Measurements from ENCODE around the gene SLC25A1. TPM values are rescaled to one million over a fixed set of nuclear protein-coding genes. Genes with fewer than 3 reads are reported as not detected.

SLC25A1 gene
- total and polyA plus RNA-seq, 10 of the 15 experiments (the other 5 are each of a cell fraction or from before 2014, with no cell fraction given): 2.3 to 79.0 (median 30.3) TPM

DNA sequence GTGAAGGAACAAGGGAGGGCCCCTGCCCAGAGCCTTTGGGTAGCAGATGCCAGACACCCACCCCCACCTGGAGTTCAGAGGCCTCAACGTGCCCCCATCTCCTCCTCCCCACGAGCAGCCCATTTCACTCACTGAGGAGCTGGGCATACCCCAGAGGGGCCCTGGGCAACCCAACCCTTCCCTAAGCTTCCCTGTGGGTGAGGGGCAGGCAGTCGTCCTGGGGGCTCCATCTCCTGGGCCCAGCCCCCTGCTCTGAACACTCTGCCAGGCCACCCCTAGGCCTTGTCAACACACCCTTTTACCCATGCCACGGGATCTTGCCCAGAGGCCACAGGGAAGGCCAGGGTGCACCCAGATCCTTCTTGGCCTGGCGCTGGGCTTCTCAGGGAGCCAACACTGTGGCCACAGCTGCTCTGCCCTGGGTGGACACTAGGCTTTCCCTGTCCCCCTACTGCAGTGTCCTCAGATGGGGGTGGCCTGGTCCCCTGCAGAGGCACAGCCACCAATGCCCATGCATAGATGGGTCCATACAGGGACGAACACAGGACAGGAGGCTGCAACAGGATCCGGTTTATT lies 3.4 kb downstream of the SLC25A1 start:
- ATAC-seq (no peak), DNase-seq (ENCODE audit: low read depth, low spot score) (no peak), FAIRE-seq (no peak)
- 78% methylated on average over 7 of the region's 7 CpGs for WGBS (ENCODE audit: insufficient coverage, insufficient replicate concordance, low lambda C conversion rate, missing lambda C conversion rate)
- Histone ChIP-seq H3K4me2 (ENCODE audit: control insufficient read depth, insufficient read depth) (peak overlapping the region; percentile 89), H3K27me3 (replicated peaks in 1 of 2; ENCODE audit: control insufficient read depth in 2 of 2, insufficient read depth in 2 of 2, low read length in 1 of 2) (peaks cover under 1 to 1% of the 10 kb centered on the region in 2 experiments; a peak in 2 of 4 replicates), H3K79me2 (ENCODE audit: control insufficient read depth, insufficient read depth, low read length) (peaks cover 49% of the 10 kb centered on the region), H3K9ac (ENCODE audit: control insufficient read depth, insufficient read depth, low read length) (no peak overlapping the region), H3K36me3 (ENCODE audit: control insufficient read depth in 2 of 2, insufficient read depth in 2 of 2, low read length in 1 of 2) (peaks cover 0 to 1% of the 10 kb centered on the region in 2 experiments; a peak in 2 of 4 replicates), H2AFZ (ENCODE audit: control insufficient read depth, low read depth, low read length) (no peak overlapping the region), H4K20me1 (ENCODE audit: control insufficient read depth, insufficient read depth) (no peaks in the 10 kb centered on the region), H3K4me1 (ENCODE audit: control insufficient read depth, insufficient read depth, low read length) (peaks cover 36% of the 10 kb centered on the region), H3K9me3 (replicated peaks; ENCODE audit: control insufficient read depth, insufficient read depth, low read length) (no peaks in the 10 kb centered on the region), H3K27ac (ENCODE audit: control insufficient read depth, insufficient read depth) (0 out of 2 replicates have a peak overlapping the region, but pooled peaks have one; percentile 48), H3K4me3 (peak overlapping the region; percentile 95; the same call in 1 of the 2 replicates)
- ChIA-PET CTCF (interaction anchor here (2.1 kb wide), 1 partner anchor 31 kb away, joined by 15 read pairs; the partner anchor contains the start of gene ESS2), RAD21 (ENCODE audit: unreplicated experiment) (no interaction called here), SMC1A (ENCODE audit: uncharacterized antibody, unreplicated experiment) (no interaction called here), POLR2A (interaction anchor here (0.6 to 1.2 kb wide), 4 partner anchors 14 to 304 kb away, joined by 3 to 8 read pairs (median 4); partner anchors contain the start of gene CDC45)
- in situ Hi-C loops (cut with MboI): no loop called here
- no peak for TF ChIP-seq KAT2A (conservative IDR thresholded peaks at IDR 0.05; ENCODE audit: control insufficient read depth, low read depth, low read length)
- TF ChIP-seq, protein P1, sequence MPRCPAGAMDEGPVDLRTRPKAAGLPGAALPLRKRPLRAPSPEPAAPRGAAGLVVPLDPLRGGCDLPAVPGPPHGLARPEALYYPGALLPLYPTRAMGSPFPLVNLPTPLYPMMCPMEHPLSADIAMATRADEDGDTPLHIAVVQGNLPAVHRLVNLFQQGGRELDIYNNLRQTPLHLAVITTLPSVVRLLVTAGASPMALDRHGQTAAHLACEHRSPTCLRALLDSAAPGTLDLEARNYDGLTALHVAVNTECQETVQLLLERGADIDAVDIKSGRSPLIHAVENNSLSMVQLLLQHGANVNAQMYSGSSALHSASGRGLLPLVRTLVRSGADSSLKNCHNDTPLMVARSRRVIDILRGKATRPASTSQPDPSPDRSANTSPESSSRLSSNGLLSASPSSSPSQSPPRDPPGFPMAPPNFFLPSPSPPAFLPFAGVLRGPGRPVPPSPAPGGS (IDR thresholded peaks at IDR 0.05; ENCODE audit: borderline replicate concordance, insufficient read depth, low read depth, low read length, poor library complexity, severe bottlenecking): peak; percentile 6
- no TSS peak for BruUV-seq (replicated peaks)
- intact Hi-C loops (cut with micrococcal nuclease; ENCODE audit: unreplicated experiment): loop anchor here (5.0 kb wide), 2 partner anchors 257 to 272 kb away; partner anchors contain the start of genes C22orf39, HIRA and MRPL40

All from GM12878 (cell line).